ENCODE results near the gene RAB11A.

RAB11A gene

GRCh38 chr15:65885668-65886218 is 16.5 kb downstream of the RAB11A start:
- TF ChIP-seq, protein P1, sequence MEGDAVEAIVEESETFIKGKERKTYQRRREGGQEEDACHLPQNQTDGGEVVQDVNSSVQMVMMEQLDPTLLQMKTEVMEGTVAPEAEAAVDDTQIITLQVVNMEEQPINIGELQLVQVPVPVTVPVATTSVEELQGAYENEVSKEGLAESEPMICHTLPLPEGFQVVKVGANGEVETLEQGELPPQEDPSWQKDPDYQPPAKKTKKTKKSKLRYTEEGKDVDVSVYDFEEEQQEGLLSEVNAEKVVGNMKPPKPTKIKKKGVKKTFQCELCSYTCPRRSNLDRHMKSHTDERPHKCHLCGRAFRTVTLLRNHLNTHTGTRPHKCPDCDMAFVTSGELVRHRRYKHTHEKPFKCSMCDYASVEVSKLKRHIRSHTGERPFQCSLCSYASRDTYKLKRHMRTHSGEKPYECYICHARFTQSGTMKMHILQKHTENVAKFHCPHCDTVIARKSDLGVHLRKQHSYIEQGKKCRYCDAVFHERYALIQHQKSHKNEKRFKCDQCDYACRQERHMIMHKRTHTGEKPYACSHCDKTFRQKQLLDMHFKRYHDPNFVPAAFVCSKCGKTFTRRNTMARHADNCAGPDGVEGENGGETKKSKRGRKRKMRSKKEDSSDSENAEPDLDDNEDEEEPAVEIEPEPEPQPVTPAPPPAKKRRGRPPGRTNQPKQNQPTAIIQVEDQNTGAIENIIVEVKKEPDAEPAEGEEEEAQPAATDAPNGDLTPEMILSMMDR (IDR thresholded peaks at IDR 0.05; ENCODE audit: low read depth, low read length, missing control alignments), result no peak
- H3K4me3 ChIP-seq (replicated peaks; ENCODE audit: low read depth, low read length), result no peak overlapping the region
- DNase-seq (ENCODE audit: extremely low read depth, low read depth), result no peak

GRCh38 chr15:65887565-65887964 is 18.3 kb downstream of the RAB11A start:
- H3K4me3 ChIP-seq (replicated peaks; ENCODE audit: low read depth, low read length), result no peak overlapping the region
- no peak for DNase-seq (ENCODE audit: extremely low read depth, low read depth)
- TF ChIP-seq, protein P1 (IDR thresholded peaks at IDR 0.05; ENCODE audit: low read depth, low read length, missing control alignments), result no peak

DNA sequence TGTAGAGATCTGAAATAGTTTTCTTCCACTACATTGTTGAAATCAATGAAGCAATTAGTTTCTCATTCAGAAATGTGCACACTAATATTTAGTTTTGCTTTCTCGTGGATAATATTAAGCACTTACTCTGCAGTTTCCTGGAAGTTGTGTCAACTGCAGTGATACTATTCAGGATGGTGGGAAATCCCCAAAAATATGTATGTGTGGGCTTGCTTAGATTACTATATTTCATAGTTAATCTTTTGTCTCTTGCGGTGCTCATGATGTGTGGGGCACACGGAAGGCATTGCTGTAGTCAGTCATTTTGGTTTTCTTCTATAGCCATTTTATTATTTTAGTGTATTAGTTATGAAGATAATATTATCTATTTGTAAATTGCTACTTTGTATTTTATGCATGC is 19.7 kb downstream of the RAB11A start:
- no peak overlapping the region for H3K4me3 ChIP-seq (replicated peaks; ENCODE audit: low read depth, low read length)
- TF ChIP-seq, protein P1 (IDR thresholded peaks at IDR 0.05; ENCODE audit: low read depth, low read length, missing control alignments), result no peak
- no peak for DNase-seq (ENCODE audit: extremely low read depth, low read depth)

DNA sequence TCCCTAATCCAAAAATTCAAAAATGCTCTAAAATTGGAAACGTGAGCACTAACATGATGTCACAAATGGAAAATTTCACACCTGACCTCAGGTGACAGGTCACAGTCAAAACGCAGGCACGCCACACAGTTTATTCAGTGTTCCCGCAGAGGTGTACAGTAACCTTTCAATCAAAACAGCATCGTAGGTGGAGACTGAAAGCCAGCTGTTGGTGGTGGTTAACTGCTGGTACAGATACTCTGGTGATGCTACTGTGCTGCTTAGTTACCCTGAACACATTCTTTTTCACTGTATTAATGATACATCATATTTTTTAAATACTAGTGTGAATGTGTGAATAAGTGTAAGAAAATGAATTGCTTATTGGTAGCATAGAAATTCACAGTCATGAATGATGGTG is 23.8 kb downstream of the RAB11A start:
- DNase-seq (ENCODE audit: extremely low read depth, low read depth), result no peak
- TF ChIP-seq, protein P1 (IDR thresholded peaks at IDR 0.05; ENCODE audit: low read depth, low read length, missing control alignments), result no peak
- no peak overlapping the region for H3K4me3 ChIP-seq (replicated peaks; ENCODE audit: low read depth, low read length)

GRCh38 chr15:65896236-65896635 is 26.9 kb downstream of the RAB11A start:
- DNase-seq (ENCODE audit: extremely low read depth, low read depth), result no peak
- TF ChIP-seq, protein P1 (IDR thresholded peaks at IDR 0.05; ENCODE audit: low read depth, low read length, missing control alignments), result no peak
- H3K4me3 ChIP-seq (replicated peaks; ENCODE audit: low read depth, low read length), result no peak overlapping the region

GRCh38 chr15:65900488-65900887 is 31.2 kb downstream of the RAB11A start:
- no peak for DNase-seq (ENCODE audit: extremely low read depth, low read depth)
- H3K4me3 ChIP-seq (replicated peaks; ENCODE audit: low read depth, low read length), result no peak overlapping the region
- TF ChIP-seq, protein P1 (IDR thresholded peaks at IDR 0.05; ENCODE audit: low read depth, low read length, missing control alignments), result no peak

GRCh38 chr15:65901336-65901735 is 32.0 kb downstream of the RAB11A start:
- TF ChIP-seq, protein P1 (IDR thresholded peaks at IDR 0.05; ENCODE audit: low read depth, low read length, missing control alignments), result no peak
- no peak for DNase-seq (ENCODE audit: extremely low read depth, low read depth)
- H3K4me3 ChIP-seq (replicated peaks; ENCODE audit: low read depth, low read length), result no peak overlapping the region

All from HFF-Myc (cell line).